Measurements from ENCODE around the gene NCOR2. TPM values are rescaled to one million over a fixed set of nuclear protein-coding genes. Genes with fewer than 3 reads are reported as not detected.
A peak's percentile ranks its signal among the peaks of the same experiment; 100 is the strongest.

Gene NCOR2
- 25.7 and 44.3 TPM in 2 replicates for total RNA-seq

GRCh38 chr12:124566997-124567672, at the start of gene NCOR2:
Gene NCOR2, minus strand, starts transcription at chr12:124567612. Its CDS starts 72,361 bp downstream, at chr12:124495251.
- no peak for DNase-seq

- no peak for DNase-seq
These were observed 49.2 kb upstream of the NCOR2 start for GRCh38 chr12:124616394-124617221.

DNA sequence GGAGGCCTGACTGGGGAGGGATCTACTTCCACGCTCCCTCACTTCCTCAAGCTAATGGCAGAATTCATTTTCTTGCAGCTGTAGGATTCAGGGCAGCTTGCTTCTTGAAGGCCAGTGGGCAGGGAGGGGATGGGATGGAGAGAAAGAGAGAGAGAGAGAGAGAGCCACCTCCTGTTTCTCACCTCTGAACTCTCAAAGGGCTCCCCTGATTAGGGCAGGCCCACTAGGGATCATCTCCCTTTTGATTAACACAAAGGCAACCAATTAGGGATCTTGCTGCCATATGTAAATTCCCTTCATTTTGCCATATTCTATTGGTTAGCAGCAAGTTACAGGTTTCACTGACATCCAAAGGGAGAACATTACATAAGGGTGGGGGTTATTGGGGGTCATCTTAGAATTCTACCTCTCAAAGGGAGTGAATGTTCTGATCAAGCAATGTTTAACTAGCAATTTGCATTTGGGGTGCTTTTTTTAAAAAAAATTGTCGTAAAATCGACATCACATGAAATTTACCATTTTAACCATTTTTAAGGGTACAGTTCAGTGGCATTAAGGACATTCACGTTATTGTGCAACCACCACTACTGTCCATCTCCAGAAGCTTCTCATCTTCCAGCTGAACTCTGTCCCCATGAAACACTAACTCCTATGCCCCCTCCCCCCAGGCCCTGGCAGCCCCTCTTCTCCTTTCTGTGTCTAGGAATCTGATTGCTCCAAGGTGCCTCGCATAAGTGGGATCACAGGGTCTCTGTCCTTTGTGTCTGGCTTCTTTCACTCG, 47.3 kb upstream of the NCOR2 start:
- no peak for DNase-seq

GRCh38 chr12:124613151-124613585, 45.8 kb upstream of the NCOR2 start:
- peak; percentile 86 for DNase-seq

DNA sequence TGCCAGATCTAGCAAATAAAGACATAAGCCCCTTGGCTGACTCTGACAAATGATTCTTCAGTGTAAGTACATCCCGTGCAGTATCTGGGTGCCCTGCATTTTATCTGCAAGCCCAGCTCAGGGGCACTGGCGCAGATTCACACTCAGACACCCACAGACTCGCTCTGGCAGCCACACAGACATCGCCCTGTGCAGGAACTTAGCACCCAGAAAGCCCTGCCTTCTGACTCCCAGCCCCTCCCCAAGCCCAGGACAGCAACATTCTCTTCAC, 44.9 kb upstream of the NCOR2 start:
- no peak for DNase-seq

DNA sequence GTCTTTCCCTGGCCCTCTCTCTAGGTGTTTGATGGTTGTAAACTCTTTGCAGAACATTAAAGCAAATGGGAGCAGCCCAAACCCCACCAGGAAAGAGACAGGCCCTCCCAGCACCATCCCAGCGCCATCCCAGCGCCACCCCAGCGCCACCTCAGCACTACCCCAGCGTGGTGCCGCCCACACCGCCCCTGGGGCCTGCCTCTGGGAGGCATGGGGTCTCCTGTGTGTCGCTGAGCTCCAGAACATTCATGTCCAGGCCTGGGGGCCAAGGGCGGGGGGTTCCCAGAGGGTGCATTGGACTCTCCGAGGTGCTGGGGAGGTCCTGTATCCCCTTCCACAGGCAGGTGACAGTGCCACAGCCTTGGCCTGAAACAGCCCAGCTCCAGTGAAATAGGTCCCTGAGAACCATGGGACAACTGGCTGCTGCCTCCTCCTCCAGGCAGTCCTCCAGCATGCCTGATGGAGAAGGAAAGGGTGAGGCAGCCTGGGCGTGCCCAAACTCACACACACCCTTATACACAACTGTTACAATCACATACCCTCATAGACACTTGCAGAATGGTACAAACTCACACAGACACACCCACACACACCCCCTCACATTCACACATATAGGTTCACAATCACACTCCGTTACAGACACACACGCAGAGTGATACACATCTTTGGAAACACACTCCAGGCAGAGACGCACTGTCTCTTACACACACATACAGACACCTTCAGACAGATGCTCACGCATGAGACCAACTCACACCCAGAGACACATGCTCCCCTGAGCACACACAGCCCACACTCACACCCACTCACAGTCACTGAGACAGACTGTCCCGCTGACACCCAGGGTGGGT, 44.4 kb upstream of the NCOR2 start:
- DNase-seq, result no peak

DNA sequence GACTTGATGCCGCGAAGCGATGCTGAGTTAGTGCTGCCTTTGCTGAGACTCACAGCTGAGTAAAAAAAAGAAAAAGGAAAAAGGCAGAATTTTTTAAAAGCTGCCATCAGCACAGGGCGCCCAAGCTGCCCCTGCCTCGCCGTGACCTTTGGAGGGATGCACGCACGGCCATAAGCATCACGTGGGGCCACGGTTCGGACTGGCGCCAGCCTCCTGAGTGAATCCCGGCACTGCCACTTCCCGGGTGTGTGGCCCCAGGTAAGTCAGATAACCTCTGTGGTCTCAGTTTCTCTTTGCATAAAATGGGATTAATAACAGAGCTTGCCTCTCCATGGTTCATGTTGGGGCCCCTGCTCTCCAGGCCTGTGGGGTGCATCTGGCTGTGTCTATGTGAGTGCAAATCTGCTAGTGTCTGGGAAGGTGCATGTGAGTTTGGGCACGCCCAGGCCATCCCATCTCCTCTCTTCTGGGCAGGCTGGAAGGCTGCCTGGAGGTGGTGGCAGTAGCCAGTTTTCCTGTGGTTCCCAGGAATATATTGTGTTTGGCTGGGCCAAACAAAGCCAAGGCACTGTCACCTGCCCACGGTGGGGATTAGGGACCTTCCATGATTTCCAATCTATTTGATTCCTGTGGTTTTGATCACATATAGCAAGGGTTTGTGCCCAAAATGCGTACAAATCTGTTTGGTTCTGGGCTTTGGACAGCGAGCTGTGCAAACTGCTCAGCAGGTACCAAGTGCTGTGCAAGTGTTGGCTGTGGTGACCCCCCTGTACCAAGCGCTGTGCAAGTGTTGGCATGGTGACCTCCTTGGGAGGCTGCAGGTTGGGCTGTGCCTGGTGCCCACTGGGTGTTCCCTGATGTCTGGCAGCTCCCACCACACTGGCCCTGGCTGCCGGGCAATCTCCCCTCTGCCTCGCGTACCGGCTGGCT, 43.5 kb upstream of the NCOR2 start:
- DNase-seq, result no peak

DNA sequence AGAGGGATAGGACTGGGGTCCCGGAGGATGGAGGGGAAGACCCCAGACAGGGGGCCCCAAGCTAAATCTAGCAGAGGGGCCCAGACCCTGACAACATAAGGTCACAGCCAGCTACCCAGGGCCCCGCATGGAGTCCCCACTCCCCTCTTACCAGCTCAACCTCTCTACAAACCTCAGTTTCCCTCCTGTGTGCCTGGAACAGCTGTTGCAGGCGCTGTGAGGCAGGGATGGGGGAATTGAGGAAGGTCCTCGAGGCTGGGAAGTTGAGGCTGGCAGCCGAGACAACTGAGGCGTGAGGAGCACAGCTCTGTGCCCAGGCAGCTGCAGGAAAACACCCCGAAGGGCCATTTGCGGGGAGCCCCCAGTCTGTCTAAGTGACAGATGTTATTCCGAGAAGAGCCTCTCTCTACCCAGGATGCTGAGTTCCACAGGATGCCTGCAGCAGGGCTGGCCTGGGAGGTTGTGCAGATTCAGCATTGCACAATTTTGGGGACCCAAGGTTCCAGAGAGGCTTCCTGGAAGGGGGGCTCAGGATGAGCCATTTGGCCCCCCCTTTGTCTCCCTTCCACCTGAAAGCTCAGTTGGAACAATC, 42.7 kb upstream of the NCOR2 start:
- no peak for DNase-seq

DNA sequence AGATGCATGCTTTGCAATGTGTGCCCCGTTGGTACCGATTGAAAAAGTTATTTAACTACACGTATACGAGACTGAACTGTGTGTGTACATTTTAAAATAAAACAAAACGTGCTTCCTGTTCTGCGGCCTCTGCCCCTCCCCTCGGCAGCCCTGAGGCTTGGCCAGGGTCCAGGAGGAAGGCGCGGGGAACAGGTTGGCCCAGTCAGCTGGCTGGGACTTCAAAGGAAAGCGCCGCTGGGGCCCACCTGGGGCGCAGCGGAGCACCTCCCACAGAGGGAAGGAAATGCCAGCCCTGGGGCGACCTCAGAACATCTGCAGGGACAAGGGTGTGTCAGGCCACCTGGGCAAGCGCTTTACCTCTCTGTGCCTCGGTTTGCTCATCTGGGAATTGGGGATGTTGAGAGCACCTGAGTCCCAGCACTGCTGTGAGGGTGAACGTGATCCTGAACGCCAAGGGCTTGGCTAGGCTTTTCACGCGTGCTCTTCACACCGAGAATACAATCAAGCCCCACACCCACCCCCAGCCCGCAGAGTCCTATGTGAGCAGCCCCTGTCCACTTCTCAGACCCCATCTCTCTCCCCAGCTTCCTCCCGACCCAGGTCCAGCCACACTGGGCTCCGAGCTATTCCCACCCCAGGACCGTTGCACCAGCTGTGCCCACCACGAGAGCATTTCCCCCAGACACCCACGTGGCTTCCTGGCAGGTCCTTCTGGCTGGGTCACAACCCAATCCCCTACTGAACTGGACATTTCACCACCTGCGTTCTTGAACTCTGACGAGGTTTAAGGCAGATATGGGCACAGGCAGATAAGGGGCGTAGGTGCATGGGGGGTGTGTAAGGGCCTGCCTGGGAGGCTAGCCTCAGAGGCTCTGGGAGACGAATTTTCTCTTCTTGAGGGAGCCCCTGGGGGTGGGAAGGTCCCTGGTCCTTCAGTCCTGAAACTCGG, 41.9 kb upstream of the NCOR2 start:
- DNase-seq, result peak; percentile 80

- no peak for DNase-seq
These were observed 41.0 kb upstream of the NCOR2 start for GRCh38 chr12:124608450-124608870.

- DNase-seq, result no peak
These were observed 40.4 kb upstream of the NCOR2 start for GRCh38 chr12:124607681-124608425.

- peak; percentile 10 for DNase-seq
These were observed 38.7 kb upstream of the NCOR2 start for GRCh38 chr12:124605883-124606774.

DNA sequence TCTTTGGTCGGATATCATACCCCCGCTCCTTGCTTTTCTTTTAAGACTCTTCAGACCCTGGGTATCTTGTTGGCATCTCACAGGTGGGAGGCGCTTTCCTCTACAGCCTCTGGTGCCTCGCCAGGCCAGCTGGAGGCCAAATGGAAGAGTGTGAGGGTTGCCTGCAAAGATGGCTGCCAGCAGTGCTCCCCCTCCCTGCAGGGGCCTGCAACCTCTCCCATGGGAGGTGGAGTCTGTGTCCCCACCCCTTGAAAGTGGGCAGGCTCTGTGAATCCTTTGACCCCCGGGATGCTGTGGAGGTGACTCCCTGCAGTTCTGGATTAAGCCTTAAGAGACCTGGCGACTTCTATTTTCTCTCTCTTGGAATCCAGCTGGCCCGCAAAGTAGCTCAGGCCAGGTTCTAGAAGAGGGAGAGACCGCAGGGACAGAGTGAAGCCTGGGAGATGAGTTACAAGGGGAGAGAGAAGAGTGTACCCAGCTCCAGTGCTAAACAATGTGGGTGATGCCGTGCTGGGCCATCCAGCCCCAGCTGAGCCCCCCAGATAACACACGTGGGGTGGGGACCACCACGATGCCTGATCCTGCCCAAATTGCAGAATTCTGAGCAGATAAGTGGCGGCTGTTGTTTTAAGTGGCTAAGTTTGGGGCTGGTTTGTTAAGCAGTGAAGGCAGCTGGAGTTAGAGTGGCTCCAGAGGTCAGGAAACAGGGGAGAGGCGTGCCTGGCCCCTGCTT, 37.9 kb upstream of the NCOR2 start:
- DNase-seq, result no peak

GRCh38 chr12:124604264-124604680, 36.9 kb upstream of the NCOR2 start:
- no peak for DNase-seq

DNA sequence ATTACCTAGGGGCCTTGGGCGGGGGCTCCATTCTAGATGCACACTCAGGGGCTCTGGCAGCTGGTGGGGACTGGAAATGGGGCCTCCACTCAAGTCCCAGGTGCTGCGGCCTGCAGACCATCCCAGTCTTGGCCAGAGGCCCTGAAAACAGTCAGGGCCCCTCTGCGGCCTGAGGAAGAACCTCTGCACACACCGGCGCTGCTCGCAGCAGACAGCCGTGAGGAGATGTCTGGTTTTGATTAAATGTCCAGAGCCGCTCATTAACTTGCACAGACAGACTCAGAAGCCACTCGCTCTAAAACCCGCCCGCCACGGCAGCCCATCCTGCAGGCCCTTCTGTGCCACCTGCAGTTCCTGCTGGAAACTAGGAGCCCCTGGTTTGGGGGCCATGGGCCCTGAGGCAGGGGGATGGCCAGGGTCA, 36.4 kb upstream of the NCOR2 start:
- DNase-seq, result no peak

DNA sequence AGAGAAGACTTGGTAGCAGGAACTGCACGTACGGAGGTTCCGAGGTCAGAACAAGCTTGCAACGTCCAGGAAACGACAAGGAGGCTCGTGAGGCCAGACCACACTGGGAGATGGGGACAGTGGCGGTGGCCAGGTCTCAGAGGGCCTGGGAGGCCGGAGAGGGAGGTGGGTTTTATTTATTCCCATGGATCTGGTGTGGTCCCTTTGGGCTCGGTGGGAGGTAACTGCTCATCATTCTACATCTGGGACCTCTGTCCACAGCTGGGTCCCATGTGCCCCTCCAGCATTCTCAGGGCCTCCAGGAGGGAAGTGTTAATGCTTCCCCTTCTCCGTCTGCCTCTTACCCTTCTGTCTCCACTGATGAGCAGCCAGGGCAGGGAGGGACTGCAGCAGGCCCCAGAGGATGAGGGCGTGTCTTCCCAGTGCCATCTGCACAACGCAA, 35.7 kb upstream of the NCOR2 start:
- DNase-seq, result no peak

- DNase-seq, result no peak
These were observed 34.3 kb upstream of the NCOR2 start for GRCh38 chr12:124601706-124602105.

Data from dermis blood vessel endothelial cell (primary cell).